ENCODE results near the gene HIC1.

HIC1 gene

DNA sequence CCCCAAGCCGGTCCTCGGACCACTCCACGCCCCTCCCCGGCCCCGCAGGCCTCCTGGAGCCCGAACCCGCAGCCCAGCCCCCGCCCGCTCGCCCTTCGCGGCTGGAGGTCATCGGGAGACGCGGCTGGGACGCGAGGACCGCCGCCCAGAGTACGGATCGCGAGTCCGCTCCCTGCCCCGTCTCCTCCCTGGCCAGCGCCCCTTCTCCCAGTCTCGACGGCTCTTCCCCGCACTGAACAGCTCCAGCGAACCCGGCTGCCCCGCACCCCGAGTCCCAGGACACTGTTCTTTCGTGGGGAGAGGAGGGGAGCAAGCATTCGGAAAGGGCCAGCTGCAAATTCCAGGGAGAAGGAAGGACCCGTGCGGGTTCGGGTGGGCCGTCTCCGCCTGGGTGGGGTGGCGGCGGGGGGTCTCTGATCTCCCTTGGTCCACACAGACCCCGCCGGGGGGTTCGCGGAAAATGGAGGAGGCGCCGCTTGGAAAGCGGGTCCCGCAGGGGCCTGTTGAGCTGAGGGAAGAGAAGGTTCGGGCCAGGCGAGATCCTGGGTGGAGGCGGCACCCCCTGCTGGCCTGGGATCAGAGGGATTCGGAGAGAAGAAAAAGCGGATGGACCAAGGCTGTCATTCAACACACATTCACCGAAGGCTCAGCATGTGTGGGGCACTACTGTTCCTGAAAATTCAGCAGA is 29.1 kb upstream of the HIC1 start:
- DNase-seq, result peak; percentile 44 to 61

DNA sequence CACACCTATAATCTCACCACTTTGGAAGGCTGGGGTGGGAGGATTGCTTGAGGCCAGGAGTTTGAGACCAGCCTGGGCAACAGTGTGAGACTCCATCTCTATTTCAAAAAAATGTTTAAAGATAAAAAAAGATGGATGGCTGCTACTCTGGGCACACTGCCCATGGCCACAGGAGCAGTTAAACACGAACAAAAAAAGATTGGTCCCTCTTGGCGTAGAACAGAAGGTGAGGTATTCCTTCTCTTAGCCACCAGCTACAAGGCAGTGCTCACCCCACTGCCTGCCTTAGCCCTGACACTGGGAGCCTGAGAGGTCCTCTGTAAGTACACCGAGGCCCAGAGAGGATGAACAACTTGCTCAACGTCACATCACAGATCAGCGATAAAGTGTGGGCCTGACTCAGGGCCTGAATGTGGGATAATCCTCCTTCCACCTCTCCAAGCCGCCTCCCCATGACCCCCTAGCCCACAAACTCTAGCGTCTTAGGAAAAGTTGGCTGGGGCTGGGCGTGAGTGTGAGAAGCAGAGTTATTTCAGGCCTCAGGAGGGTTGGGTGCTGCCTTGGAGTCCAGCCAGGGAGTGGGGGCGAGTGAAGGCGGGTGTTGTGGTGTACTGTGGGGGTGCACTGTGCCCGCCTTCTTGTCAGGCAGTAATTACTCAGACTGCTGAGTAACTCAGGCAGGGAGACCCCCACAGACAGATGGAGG is 27.2 kb upstream of the HIC1 start:
- no peak for DNase-seq

DNA sequence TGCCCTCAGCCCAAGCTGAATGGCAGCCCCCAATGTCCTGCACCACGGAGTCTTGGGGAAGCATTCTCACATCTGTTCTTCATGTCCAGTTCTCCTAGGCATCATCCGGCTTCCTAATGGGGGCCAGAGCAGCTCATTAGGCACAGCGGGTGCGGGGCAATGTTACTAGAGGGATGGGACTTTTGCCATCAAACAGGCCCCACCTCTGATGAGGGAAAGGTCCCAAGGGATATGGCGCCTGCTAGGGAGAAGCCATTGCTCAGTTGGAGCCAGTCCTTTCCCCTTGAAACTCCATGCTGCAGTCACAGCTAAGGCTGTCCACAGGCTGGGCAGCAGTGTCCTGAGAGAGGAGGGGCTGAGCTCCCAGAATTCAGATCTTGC is 26.7 kb upstream of the HIC1 start:
- no peak for DNase-seq

DNA sequence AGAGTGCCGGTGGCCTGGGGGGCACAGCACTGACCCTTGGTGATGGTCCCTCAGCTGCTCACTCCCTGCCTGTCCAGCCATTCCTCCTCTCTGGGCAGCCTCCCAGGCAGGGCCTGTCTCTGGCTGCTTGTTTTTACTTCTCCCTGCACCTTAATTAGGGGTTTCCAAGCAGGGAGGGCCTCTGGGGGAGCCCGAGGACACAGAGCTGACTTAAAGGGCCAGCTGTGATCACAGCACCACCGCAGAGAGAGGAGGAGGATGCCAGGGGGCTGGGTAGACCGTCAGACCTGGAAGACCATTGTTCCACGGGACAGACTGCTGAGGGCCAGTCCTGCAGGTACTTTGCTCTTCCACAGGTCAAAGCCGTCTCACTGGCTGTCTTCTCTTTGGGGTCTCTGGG is 26.2 kb upstream of the HIC1 start:
- no peak for DNase-seq

DNA sequence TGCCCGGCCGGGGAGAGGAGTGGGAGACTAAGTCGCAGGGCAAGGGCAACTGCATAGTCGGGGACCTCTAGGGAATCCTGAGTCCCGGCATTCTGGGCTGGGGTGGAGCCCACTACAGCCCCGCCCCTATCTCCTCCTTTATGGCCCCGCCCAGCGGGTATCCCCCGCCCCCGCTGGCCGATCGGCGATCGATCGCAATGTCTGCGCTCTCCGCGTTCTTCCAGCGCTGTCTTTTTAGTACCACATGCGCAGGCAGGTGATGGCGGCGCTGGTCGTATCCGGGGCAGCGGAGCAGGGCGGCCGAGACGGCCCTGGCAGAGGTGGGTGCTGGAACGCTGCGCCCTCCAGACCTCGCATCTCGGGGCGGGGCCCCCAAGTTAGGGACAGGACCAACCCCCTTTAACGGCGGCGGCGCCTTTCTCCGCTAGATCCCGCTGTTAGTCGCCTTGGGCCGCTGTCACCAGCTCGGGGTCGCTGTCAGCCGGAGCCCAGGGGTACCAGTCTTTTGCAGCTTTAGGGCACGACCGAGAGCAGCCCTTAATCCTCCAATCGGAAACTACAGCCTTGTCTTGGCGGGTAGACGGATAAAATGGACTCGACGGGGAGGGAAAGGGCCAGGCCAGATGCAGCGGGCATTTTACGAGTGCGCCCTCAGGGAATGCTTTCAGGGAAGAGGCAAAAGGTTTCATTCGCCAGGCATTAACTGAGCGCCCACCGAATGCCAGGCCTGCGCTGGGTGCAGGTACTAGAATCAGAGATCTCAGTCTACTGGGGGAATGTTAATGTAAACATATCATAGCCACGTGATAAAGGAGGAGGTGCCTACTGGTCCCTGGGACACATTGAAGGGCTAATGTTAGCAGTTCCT is 24.8 kb upstream of the HIC1 start, which contains the start of gene DPH1:
TSS of gene DPH1 (plus strand) at position 243 of the 868 bp plus-strand sequence. CDS start at position 260, 17 bp downstream.
- peak; percentile 84 to 88 for DNase-seq

DNA sequence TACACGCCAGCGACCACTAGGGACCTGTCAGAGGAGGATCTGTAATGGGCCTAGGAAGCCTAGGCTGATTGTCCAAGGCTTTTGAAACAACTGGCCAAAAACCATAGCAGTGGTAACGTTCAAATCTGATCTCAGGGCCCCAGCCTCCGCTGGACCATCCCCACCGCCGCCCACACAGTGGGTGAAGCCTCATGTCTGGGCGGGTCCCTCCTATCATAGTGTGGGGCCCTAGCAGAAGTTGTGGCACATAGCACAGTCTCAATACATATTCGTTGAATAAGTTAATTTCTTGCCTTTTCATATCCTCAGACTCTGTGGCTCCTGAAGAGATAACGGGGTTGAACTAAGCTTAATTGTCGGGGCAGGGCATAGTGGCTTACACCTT is 24.1 kb upstream of the HIC1 start:
- DNase-seq, result peak; percentile 56 to 65

DNA sequence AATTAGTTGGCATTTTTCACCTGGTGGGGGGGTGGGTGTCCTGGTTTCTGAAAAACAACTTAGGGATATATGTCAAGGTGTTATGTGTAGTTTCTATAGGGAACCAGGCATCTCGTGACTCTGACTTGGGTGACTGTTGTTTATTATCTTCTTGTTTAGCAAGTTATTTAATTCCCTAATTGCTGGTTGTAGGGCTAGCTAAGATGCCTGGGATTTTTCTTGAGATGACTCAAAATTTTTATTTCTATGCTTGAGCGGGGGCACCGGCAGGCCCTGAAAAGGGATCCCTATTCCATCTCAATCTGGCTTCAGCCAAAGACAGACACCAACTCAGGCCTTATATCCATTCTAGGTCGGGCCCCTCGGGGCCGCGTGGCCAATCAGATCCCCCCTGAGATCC is 21.8 kb upstream of the HIC1 start:
- no peak for DNase-seq

DNA sequence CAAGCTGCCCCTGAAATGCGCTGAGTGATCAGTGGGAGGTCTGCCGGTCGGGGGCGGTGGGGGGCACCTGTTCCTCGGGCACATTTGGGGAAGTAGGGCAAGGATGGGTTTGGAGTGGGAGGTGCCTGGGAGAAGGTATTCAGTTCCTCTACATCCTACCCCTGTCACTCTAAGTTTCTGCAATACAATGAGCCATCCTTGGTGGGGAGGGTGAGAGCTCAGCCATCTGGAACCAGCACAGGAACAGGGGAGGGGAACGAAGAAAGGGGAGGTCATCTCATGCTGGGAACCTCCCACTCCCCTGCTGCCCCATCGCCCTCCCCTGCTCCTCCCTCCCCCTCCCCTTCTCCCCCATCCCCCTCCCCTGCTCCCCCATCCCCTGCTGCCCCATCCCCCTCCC is 20.7 kb upstream of the HIC1 start:
- no peak for DNase-seq

DNA sequence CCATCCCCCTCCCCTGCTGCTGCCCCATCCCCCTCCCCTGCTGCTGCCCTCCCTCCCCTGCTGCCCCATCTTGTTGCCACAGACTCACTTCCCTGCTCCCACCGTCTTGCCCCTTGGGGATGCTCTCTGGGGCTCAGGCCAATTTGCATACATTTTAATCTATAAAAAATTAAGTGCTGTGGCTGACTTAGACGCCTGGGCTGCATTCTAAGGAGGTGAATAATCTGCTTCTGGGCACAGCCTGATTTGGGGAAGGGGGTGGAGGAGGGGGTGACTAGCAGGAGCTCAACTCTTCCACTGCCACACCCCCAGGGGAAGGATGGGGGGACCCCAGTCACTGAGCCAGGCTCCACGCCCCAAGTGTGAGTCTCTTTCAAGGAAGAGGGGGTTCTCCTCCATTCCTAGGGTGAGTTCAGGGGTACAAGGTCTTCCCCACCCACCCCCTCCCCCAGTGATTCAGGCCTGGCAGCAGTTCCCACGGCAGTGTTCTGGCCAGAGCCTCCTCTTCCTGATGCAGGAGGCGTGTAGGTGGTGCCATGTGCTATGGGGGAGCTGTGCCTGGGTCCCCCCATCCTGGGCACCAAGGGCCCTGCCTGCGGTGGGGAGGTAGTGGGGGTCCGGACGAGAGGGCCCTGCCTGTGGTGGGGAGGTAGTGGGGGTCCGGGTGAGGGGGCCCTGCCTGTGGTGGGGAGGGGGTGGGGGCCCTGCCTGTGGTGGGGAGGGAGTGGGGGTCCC is 19.9 kb upstream of the HIC1 start:
- no peak for DNase-seq

DNA sequence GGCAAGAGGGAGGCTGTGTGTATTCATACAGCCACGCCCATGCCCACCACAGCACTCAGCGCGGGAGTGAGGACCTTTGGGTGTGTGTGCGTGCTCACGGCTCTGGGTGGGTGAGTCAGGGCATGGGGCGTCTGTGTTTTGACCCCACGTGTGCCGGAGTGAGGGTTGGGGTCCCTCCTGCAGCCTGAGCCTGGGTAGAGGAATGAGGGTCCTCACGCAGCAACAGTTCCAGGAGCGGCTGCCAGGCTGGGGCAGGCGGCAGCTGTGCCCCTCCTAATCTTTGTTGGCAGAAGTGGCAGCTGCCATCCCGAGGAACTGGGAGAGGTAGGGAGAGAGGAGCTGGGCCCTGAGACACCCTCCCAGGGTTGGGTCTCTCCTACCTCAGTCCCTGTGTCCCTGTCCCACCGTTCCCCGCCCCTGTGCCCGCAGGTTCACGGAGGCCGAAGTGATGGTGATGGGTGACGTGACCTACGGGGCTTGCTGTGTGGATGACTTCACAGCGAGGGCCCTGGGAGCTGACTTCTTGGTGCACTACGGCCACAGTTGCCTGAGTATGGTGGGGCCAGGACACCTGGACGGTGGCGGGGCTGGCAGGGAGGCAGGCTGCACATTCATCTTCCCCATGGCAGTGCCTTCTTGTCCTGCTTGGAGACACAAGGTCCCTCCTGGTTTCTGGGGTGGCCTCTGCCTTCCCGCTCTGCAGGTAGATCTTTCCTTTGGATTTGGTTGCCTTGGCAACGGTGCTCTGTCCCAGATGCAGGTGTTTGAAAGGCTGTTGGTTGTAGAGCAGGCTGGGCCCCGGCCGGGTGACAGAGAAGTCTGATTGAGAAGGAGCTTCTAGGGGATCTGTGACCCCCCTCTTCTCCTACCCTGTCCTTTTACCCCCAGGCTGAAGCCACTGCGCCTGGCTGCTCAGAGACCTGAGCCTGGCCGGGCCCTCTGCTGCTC is 19.1 kb upstream of the HIC1 start:
- no peak for DNase-seq

DNA sequence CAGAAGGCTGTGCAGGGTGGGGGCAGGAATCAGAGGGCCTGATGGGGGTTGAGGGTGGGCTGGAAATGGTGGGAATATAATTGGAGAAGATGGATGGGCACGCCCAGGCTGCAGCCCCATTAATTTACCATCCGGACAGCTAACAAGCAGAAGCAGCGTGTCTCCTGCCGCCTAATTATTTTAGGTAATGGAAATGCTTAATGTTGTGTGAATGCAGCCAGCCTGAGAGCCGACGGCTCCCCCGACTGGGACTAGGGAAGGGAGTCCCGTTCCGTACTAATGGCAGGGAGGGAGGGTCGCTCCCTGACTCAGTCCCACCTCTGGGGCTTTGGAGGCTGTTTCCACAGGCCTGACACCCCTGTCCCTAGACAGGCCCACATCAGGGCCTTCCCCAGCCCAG is 17.7 kb upstream of the HIC1 start:
- DNase-seq, result no peak

DNA sequence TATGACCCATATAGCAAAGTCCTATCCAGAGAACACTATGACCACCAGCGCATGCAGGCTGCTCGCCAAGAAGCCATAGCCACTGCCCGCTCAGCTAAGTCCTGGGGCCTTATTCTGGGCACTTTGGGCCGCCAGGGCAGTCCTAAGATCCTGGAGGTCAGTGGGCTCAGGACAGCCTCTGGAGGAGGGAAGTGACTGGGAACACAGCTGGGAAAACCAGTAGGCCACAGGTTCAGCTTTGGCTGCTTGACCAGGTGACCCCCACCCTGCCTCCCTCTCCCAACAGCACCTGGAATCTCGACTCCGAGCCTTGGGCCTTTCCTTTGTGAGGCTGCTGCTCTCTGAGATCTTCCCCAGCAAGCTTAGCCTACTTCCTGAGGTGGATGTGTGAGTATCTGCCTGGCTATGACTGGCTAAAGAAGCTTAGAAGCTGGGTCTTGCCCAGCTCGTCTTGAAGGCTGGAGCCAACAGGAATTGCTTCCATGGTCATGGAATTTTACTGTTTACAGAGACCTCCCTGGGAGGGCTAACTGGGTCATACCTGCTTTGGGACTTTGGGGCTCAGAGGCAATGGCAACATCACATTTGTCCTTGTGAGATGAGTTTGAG is 14.6 kb upstream of the HIC1 start:
- no peak for DNase-seq

DNA sequence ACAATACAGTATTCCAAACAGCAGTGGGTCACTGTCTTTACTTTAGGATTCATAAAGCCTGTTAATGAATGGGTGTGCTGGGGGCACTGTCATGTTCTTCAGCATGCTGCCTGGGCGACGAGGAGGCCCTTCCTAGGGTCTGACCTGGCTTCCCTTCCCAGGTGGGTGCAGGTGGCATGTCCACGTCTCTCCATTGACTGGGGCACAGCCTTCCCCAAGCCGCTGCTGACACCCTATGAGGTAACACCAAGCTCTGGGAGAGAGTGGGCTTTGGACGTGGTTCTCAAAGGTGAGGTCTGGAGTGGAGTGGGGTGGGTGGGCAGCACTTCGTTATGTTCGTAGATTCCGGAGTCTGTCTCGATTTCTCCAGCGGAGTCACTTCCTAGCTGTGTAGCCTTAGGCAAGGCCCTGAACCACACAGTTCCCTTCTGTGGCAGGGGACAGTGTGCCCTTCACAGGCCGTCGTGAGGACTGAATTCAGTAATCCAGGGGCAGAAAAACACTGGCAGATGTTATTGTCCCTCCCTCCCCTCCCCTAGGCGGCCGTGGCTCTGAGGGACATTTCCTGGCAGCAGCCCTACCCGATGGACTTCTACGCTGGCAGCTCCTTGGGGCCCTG is 13.9 kb upstream of the HIC1 start:
- DNase-seq, result no peak

DNA sequence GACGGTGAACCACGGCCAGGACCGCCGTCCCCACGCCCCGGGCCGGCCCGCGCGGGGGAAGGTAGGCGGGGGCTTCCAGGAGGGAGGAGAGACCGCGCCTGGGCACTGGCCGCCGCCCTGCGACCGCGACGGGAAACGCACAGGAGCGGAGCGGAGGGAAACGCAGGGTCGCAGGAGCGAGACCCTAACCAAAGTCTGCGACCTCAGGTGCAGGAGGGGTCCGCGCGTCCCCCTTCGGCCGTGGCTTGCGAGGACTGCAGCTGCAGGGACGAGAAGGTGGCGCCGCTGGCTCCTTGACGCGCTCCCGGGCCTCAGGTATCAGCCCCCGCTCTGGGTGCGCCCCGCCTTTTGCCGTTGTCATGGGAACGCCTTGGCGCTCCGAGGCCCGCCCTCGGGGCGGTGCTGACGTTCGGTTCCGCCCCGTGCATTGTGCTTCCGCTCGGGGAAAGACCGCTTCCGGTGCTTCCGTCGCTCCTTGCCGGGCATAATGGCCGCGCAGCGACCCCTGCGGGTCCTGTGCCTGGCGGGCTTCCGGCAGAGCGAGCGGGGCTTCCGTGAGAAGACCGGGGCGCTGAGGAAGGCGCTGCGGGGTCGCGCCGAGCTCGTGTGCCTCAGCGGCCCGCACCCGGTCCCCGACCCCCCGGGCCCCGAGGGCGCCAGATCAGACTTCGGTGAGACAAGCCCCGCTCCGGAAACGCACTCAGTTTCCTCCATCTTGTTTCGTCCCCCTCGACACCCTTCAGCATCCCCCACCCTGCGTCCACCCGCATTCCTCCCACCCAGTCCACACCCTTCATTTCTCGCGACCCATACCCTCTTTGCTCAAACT is 13.1 kb upstream of the HIC1 start, which contains the start of gene OVCA2:
TSS of gene OVCA2 (plus strand) at position 462 of the 829 bp plus-strand sequence. CDS start at position 488, 26 bp downstream.
- peak; percentile 97 for DNase-seq

DNA sequence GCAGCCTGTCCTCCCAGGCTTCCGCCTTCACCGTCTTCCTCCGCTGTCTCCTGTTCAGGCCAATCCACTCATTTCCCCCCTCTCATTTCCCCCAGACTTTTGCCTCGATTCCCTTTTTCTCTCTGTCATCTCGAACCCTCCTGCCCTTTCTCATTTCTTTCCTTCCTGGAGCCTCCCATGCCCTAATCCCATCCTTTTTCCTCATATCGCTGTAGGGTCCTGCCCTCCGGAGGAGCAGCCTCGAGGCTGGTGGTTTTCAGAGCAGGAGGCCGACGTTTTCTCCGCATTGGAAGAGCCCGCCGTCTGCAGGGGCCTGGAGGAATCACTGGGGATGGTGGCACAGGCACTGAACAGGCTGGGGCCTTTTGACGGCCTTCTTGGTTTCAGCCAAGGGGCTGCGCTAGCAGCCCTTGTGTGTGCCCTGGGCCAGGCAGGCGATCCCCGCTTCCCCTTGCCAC is 12.5 kb upstream of the HIC1 start:
- peak; percentile 16 to 29 for DNase-seq

DNA sequence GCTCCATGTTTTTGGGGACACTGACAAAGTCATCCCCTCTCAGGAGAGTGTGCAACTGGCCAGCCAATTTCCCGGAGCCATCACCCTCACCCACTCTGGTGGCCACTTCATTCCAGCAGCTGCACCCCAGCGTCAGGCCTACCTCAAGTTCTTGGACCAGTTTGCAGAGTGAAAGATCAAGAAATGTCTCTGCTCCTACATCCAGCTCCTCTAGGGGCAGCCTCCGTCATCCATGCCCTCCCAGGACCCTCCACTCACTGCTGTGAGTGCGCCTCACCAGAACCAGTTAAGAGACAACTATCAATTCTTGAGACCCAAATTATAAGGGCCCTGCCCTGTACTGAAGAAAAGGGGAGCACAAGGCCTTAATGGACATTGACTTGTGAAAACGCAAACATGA is 12.0 kb upstream of the HIC1 start:
- DNase-seq, result no peak

DNA sequence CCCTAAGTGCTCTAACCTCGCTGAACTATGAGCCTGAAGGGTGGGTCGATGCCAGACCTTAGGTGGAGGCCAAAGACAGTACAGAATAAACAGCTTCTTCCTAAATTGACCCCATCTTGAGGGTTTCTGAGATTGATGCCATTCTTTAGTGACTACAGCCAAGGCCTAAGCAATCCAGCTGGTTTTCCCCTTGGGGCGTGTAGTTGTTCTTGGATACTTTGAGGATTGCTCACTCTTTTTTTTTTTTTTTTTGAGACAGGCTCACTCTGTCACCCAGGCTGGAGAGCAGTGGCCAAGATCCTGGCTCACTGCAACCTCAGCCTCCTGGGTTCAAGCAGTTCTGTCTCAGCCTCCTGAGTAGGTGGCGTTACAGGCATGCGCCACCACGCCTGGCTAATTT is 11.1 kb upstream of the HIC1 start:
- DNase-seq, result no peak

DNA sequence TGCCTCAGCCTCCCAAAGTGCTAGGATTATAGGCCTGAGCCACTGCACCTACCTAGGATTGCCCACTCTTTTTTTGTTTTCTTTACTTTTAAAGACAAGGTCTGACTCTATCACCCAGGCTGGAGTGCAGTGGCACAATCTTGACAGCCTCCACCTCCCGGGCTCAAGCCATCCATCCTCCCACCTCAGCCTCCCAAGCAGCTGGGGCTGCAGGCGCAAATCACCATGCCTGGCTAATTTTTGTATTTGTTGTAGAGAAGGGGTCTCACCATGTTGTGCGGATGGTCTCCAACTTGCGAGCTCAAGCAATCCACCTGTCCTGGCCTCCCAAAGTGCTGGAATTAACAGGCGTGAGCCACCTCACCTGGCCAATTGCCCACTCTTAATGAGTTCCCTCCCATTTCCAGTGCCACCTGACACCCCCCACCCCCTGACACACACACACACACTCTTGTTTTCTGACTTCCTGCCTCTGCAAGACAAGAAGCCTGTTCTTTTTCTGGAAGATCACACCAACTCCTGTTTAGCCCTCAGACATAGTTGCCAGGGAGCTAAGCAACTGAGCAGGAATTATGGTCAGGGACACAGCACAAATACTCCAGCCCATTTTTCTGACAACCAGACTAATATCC is 10.5 kb upstream of the HIC1 start:
- DNase-seq, result no peak

DNA sequence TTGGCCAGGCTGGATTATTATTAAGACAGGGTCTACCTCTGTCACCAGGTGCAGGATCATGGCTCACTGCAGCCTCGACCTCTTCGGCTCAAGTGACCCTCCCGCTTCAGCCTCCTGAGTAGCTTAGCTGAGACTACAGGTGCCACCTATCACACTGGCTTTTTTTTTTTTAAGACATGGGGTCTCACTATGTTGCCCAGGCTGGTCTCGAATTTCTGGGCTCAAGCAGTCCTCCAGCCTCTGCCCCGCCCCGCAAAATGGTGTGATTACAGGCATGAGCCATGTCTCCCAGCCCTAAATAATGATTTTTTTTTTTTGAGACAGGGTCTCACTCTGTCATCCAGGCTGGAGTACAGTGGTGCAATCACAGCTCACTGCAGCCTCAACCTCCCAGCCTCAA is 7.3 kb upstream of the HIC1 start:
- DNase-seq, result no peak
